Loucy (cell line): Measurements from ENCODE around the gene IFNA21.

Experiments used
- CTCF ChIP-seq: fragments of 200-600 bp; sonication (generic); conservative IDR thresholded peaks from 2 replicates; pipeline ENCODE4 v1.5.1; 2014; ENCODE audit warnings: mild to moderate bottlenecking, antibody characterized with exemption, low read length
- EZH2phosphoT487 ChIP-seq: fragments of 200-600 bp; IDR thresholded peaks from 2 replicates; pipeline ENCODE4 v1.6.1; 2018; ENCODE audit warnings: antibody characterized with exemption, mild to moderate bottlenecking, moderate library complexity, borderline replicate concordance

GRCh38 chr9:21172156-21172555 lies 5.7 kb upstream of the IFNA21 start:
- TF ChIP-seq CTCF = no peak
- no peak for TF ChIP-seq EZH2phosphoT487
